GM18499 (cell line): Measurements from ENCODE around the gene RUVBL2.

Source experiments
- ATAC-seq: cut with Tn5 transposase; IDR thresholded peaks from one replicate; pipeline ENCODE4 v1.9.1; 2021; ENCODE audit warnings: moderate number of reproducible peaks; ENCODE audit not compliant: insufficient read depth, unreplicated experiment

RUVBL2 gene

DNA sequence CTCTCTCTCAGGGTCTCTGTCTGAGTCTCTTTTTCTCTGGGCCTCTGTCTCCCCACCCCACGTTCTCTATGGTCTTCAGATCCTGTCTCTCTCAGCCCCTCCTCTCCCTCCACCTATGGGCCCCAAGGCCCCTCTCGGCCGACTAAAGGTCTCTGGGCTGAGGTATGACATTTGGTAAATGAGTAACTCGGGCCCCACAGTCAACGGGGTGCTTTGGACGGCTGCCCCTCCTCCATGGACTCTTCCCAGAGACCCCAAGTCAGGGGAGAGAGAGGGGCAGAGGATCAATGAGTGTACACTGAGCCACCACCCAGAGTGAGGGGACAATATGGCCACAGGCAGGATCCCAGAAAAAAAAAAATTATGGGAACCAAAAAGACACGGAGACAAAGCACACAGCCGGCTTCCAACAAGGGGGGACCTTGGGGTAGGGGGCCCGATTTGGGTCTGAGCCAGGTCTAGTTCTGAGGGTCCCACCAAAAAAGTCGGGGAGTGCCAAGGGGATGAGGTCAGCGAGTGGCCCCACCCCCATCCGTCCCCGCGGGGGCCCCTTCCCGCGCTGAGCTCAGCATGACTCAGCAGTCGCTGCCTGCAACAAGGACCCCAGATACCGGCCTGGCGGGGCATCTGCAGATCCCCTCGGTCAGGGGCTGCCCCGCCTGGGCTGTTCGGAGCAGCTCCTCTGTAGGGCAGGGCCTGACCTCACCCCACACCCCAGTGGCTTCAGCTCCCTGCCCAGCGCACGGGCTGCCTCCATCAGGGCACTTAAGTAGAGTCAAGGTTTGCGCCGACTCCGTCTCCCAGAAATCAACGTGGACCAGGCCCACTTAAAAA lies 30.1 kb upstream of the RUVBL2 start:
- ATAC-seq: no peak

DNA sequence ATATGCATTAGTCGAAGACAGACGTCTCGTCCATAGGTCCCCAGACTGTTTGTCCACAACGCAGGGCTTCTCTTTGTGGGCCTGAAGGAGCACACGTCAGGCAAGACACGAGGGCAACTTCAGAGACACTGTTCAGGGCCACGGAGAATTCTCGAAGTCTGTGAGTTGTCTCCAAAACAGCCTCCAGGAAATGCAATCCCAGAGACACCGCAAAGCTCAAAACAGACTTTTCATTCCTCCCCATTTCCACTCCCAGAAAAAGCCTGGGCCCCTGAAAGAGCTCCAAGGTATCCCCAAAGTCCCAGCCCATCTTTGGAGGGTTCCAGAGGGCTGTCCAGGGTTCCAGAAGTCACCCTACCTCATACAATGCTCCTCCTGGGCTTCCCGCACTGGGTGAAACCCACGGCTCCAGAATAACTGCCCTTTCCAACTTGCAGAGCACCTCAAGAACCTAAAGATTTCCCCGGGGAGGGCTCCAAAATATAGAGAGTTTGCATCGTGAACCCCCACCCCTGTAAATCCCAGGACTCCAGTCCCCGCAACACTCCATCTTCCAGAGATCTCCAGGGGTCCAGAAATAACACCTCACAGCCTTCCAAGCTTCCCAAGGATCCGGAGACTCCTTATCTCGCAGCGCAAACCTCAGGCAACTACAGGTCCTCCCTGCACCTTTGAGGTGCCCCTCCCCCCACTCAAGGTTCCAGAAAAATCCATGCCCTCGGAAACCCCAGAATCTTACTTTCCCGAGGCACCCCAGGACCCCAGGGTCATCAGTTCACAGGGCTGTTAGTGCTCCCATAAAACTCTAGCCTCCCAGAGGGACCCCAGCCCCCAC lies 29.3 kb upstream of the RUVBL2 start:
- ATAC-seq: no peak

DNA sequence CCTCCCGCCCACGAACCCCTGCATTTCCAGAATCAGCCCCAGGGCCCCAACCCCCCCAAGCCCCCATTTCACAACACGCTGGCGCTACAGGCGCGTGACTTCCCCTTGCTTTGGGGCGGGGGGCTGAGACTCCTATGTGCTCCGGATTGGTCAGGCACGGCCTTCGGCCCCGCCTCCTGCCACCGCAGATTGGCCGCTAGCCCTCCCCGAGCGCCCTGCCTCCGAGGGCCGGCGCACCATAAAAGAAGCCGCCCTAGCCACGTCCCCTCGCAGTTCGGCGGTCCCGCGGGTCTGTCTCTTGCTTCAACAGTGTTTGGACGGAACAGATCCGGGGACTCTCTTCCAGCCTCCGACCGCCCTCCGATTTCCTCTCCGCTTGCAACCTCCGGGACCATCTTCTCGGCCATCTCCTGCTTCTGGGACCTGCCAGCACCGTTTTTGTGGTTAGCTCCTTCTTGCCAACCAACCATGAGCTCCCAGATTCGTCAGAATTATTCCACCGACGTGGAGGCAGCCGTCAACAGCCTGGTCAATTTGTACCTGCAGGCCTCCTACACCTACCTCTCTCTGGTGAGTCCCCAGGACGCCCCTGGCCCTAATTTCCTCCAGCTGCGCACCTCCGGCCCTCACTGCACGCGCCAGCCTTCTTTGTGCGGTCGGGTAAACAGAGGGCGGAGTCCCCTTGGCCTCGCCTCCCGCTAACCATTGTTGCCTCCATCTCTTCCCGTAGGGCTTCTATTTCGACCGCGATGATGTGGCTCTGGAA lies 28.5 kb upstream of the RUVBL2 start, which contains the start of gene FTL:
TSS of gene FTL (plus strand) at position 270 of the 766 bp plus-strand sequence. CDS start at position 469, 199 bp downstream.
- peak; percentile 29 for ATAC-seq

DNA sequence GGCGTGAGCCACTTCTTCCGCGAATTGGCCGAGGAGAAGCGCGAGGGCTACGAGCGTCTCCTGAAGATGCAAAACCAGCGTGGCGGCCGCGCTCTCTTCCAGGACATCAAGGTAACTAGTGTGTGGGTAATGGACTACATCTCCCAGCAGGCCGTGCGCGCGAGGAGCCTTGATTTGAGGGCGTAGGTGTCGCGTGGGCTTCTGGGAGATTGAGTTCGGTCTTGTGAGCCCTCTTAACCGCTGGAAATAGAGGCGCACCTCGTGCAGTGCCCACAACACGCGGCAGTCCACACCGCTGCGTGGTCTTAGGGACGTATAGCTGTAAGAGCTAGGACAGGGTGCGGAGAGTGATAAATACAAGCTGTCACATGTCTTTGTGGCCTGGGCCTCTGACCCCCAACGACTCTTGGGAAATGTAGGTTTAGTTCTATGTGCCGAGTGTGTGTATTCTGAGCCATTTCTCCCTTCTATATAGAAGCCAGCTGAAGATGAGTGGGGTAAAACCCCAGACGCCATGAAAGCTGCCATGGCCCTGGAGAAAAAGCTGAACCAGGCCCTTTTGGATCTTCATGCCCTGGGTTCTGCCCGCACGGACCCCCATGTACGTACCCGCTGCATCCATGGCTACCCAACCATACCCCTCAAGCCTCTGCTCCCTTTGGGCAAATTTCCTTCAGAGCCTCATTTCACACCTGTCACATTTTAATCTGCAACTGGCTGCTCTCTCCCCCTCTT lies 27.7 kb upstream of the RUVBL2 start:
- ATAC-seq: peak; percentile 5

DNA sequence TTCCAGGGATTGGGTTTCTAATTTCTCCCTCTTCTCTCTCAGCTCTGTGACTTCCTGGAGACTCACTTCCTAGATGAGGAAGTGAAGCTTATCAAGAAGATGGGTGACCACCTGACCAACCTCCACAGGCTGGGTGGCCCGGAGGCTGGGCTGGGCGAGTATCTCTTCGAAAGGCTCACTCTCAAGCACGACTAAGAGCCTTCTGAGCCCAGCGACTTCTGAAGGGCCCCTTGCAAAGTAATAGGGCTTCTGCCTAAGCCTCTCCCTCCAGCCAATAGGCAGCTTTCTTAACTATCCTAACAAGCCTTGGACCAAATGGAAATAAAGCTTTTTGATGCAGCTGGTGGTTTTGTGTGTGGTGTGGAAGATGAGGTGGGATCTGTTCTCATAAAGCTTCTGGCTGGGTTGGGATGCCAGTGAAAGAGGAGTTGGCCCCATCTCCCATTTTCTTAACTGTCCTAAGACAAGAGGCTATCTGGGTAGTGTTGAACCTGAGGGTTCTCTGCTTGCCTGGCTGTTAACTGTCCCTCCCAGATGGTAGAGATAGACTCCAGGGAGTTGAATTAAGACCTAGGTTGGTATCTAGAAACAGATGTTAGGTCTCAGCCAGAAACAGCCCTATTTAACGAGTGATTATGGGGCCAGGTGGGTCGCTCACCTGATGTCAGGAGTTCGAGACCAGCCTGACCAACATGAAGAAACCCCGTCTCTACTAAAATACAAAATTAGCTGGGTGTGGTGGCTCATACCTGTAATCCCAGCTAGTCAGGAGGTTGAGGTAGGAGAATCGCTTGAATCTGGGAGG lies 26.9 kb upstream of the RUVBL2 start:
- ATAC-seq: no peak

DNA sequence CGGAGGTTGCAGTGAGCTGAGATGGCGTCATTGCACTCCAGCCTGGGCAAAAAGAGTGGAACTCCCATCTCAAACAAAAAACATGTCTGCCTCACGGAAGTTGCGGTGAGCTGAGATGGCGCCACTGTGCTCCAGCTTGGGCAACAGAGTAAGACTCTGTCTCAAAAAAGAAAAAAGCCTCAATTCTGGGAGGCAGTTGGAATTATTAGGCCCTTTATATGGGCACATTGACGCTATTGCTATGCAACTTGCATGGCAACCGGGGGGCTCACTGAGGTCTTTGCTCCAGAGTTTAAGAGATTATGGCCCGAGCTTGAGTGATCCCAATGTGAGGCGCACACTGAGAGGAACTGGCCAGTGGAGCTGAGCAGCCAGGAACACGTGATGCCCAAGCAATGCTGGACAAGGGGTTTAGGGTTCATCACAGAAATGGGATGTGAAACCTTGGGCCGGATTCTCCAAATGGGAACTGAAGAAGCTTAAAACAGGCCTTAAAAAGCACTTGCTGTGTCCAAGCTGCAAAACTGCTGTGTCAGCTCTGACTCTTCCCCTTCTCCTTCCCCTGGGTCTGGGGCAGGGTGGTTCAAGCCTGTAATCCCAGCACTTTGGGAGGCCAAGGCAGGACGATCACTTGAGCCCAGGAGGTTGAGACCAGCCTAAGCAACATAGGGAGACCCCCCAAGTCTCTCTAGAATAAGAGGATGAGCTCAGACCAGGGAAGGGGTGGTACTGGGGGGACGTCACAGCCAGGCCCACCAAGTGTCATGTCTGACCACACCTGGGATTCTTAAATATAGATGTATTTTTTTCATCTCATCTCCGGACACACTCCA lies 26.1 kb upstream of the RUVBL2 start:
- ATAC-seq: no peak

DNA sequence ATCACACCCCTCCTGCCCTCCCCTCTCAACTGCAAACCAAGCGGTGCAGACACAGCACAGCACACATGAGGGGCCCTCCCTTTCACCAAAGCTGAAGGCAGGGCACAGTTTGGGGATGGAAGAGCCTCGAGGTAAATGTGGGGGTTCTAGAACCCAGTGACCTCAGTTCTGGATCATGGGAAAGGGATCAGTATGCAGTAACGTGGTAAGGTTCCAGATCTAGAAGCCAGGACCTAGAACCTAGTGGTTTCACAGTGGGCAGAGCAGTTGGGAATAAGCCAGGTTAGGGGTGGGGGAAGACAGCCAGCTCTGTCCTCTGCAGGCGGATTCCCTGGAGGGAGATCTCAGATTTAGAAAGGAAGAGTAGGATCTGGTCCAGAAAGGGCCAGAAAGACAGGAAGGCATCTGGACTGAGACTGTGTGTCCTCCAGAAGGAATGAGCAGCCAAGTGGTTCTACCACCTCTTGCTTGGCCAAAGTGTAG lies 25.5 kb upstream of the RUVBL2 start:
- no peak for ATAC-seq

DNA sequence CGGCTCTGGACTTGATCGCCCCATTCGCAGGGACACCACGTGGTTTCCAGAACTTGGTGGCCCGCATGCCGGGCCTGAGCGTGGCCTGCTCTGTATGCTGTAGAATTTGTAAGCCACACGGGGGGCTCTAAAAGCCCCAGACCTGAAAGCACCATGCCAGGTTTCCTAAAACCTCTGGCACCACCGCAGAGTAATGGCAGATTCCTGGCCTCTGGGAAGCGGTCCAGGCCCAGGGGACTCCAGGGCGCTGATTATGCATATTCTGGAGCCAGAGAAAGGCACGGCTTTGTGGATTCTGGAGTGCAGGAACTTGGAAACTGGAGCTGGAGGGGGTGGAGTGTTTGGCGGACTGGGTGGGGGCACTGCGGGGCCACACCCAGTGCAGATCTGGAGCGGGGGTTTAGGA lies 24.9 kb upstream of the RUVBL2 start:
- ATAC-seq: no peak

DNA sequence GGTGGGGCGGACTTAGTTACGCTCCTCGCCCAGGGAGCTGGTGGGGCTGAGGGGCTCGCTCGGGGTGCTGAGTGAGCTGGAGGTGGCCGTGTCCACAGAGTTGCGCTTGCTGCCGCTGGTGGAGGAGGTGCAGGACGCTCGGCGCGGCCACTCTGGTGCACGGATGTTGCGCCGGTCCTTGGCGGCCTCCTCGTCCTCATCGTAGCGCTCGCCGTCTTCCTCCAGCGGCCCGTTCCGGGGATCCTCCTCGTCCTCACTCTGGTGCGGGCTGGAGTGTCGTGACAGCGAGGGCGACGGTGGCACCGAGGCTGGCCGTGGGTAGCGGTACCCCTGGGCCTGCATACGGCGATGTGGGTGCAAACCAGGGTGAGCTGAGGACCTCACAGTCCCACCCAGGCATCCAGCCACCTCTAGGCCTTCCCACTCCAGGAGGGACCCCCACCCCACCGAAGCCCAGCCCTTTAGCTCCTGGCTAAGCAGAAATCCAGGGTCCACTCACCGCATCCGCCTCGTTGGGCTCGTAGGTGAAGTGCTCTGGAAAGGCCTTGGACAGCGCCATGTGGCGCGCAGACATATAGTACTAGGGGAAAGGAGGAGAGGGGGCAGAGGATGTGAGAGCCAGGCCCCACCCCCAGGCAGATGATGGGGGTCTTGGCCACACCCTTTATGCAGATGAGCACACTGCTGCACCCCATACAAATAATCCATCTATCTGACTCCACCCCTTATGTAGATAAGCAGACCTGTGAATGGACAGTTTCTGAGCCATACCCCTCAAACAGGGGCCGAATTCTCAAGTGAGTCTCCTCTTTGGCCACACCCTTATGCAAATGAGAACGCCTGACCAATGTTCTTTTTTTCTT lies 24.2 kb upstream of the RUVBL2 start:
- ATAC-seq: no peak

DNA sequence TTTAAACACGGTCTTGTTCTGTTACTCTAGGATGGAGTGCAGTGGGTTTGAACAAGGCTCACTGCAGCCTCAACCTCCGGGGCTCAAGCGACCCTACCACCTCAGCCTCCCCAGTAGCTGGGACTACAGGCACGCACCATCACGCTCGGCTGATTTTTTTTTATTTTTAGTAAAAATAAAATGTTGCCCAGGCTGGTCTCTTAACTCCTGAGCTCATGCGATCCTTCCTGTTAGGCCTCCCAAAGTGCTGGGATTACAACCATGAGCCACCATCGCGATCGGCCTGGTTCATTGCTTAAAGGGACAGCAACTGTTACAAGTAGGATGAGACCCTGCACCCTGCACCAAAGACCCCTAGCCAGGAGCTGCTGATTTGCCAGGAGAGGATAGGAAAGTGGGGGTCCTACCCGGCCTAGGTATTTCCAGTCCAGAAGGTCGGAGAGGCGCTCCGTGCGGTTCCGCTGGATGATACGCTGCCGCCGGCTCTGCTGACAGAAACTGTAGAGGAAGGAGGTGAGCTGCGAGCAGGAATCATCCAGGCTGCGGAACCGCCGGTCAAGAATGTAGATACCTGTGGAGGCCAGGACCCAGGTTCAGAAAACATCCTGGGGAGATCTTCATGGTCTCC lies 23.4 kb upstream of the RUVBL2 start:
- ATAC-seq: no peak

DNA sequence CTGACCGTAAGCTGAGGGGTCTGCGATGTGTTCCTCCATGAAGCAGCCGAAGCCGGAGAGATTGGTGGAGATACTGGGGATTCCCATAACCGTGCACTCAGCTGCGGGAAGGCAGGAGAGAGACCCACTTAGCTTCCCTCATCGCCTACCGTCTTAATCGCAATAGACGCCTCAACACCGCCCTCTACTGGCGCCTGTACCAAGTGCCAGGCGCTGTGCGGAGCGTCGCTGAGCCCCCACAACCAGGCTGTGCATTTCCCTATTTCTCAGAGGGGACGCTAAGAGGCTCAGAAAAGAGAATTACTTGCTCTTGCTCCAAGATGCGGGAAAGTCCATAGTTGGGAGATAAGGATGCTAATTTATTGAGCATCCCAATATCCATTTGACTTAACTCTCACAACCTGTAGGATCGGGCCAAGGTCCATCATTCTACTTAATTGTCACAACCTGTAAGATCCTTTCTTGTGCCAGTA lies 22.7 kb upstream of the RUVBL2 start:
- ATAC-seq: no peak

DNA sequence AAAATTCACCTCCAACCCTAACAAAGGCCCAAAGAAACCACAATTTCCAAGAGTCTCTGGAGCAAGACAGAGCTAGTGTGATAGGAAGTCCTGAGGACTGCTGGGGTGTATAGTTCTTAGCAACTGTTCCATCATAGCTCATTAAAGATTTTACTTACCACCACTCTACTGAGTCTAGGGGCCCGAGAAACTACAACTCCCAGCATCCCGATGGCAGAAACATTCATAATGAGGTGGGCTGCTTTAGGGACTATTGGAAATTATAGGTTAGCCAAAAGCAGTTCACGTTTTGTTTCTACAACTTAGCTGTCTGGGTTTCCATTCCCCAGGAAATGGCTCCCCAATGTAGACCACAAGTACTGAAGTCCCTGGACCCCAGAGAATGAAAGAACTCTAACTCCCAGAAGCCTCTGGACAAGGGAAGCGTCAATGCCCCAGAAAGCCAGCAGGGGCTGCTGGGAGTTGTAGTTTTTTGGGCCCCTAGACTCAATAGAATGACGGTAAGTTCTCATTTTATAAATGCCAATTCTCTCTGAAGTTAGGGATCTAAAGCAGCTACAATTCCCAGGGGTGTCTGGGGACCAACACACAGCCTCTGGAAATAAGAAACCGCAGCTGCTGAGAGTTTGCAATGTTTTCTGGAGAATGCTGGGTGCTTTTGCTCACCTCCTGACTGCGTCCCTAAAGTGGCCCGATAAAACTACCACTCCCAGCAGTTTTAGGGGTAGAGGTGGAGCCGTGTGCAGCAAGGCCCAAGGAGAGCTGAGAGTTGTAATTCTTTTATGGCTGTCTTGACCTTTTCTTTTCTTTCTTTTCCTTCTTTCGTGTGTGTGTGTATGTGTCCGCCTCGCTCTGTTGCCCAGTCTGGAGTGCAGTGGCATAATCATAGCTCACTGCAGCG lies 17.5 kb upstream of the RUVBL2 start:
- no peak for ATAC-seq

DNA sequence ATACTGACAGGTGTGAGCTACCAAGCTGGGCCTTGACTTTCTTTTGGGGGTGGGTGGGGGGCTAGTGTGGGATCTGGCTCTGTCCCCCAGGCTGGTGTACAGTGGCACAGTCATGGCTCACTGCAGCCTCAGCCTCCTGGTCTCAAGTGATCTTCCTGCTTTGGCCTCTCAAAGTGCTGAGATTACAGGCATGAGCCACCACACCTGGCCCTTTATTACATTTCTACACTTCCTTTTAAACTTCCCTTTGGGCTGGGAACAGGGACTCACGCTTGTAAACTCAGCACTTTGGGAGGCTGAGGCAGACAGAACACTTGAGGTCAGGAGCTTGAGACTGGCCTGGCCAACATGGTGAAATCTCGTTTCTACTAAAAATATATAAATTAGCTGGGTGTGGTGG lies 16.6 kb upstream of the RUVBL2 start:
- ATAC-seq: no peak

DNA sequence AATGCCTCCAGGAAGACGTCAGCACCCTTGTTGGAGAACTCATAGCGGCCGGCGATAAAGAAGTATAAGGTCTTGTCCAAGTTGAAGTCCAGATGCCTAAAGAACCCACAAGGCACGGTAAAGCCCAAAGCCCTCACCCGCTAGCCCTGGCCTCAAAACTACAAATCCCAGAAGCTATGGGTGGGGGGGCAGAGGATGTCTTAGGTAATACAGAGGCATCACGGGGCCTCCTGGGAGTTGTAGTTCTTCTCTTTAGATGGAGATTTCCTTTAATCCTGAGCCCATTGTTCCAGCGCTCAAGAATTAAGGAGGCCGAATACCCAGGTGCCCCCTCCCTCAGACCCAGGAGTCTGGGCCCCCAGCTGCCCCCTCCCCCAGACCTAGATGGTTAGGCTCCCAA lies 11.4 kb upstream of the RUVBL2 start:
- no peak for ATAC-seq

DNA sequence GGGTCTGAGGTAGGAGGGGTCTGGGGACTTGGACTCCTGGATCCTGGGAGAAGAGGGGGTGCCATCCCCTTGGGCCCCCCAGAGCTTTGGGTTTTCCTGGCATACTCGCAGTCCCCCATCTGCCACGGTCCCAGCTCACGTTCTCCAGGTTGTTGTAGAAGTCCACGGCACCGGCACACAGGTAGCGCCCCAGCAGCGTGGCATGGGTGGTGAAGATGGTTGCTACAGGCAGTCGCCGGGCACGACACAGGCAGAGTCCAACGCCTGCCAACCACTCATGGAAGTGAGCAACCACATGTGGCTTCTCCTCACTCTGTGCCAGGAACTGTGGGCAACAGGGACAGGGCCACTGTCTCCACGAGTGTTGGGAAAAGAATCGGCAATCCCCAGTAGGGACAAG lies 8.0 kb upstream of the RUVBL2 start:
- no peak for ATAC-seq

DNA sequence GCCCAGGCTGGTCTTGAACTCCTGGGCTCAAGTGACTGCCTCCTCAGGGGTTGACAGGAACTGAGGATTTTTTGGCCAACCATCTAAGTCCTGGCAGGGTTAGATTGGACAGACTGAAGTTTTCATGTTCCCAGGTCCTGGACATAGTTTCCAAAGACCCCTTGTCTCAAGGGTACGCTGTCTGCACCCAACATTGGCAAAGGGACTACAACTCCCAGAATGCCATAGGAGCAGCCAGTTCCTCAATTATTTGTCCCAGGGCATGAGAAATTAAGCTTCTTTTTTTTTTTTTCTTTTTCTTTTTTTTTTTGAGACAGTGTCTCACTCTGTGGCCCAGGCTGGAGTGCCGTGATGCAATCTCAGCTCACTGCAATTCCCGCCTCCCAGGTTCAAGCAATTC lies 7.5 kb upstream of the RUVBL2 start:
- ATAC-seq: no peak
